Measurements from ENCODE around the gene LPAR6. TPM values are rescaled to one million over a fixed set of nuclear protein-coding genes. Genes with fewer than 3 reads are reported as not detected.
"Not testable (repeated sequence)": the region's sequence is repeated elsewhere in the genome, so short reads cannot be mapped to it uniquely, and the experiment has no call there.

The LPAR6 gene, protein sequence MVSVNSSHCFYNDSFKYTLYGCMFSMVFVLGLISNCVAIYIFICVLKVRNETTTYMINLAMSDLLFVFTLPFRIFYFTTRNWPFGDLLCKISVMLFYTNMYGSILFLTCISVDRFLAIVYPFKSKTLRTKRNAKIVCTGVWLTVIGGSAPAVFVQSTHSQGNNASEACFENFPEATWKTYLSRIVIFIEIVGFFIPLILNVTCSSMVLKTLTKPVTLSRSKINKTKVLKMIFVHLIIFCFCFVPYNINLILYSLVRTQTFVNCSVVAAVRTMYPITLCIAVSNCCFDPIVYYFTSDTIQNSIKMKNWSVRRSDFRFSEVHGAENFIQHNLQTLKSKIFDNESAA
- total RNA-seq, result 10 to 100 TPM; 89.0 to 91.1 TPM
- polyA plus RNA-seq, result 100 to 1,000 TPM in 1 of 2 donors, 10 to 100 TPM in 1; 69.1 to 134 TPM

DNA sequence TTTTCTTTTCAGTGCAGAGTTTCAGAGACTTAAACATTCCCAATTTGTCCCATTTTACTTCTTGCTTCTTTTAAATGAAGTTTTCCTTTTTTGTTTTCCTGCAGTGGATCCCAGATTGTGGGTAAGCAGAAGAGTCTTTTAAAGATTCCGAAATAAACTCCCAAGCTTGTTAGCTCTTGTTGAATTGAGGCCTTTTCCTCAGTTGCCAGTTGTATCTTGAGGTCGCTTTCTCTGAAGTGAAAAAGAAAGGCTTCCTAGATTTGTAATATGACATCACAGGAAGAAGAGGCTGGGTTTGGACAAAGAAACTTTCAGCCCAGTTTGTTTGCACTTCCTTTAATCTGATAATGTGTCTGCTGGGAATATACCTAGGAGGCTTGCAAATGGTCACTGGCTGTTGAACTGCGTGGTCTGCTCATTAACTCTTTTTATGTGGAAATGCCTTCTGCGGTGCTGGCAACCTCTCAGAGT lies at the start of gene LPAR6:
Gene LPAR6 (minus strand): TSS at position 233 of the 471 bp plus-strand sequence. CDS start 690 bp downstream, outside the sequence.
- Mint-ChIP-seq H3K4me3 (peak within 1 kb of the TSS; percentile 89 to 100 (median 98)), H3K36me3 (peaks cover 28 to 35% of the 10 kb centered on the region in 2 donors), H3K27me3 (no peaks in the 10 kb centered on the region), H3K9me3 (peaks cover 0 to 5% (median 0%) of the 10 kb centered on the region in 8 donors), H3K27ac (peak within 1 kb of the TSS; percentile 94 to 99 (median 98)), H3K4me1 (peaks cover 18 to 50% (median 36%) of the 10 kb centered on the region in 4 donors)
- Histone ChIP-seq H3K4me3 (ENCODE audit: low read length in 2 of 2) (peak within 1 kb of the TSS; percentile 67 to 90), H3K36me3 (ENCODE audit: insufficient read depth, low read length) (no peaks in the 10 kb centered on the region), H3K27me3 (ENCODE audit: insufficient read depth, low read length) (no peaks in the 10 kb centered on the region), H3K27ac (ENCODE audit: low read depth, low read length) (peak within 1 kb of the TSS; percentile 84), H3K4me1 (ENCODE audit: insufficient read depth, low read length) (peaks cover 50% of the 10 kb centered on the region), H3K9me3 (ENCODE audit: control insufficient read depth in 1 of 2, low read length in 2 of 2) (no peaks in the 10 kb centered on the region)
- intact Hi-C loops (cut with micrococcal nuclease), result loop anchor here (1.0 to 5.0 kb wide), 2 partner anchors 34 to 119 kb away; no protein-coding TSS in a partner anchor
- ChIA-PET POLR2A (ENCODE audit: partially characterized antibody) (interaction anchor here (0.6 to 4.0 kb wide), 21 partner anchors 10 to 562 kb away, joined by 3 to 53 read pairs (median 4); partner anchors contain the start of gene RCBTB2), CTCF (ENCODE audit: partially characterized antibody) (interaction anchor here (0.6 to 2.1 kb wide), 9 partner anchors 10 to 157 kb away, joined by 3 to 6 read pairs (median 4); no protein-coding TSS in a partner anchor)
- peak; percentile 45 to 59 (median 47) for DNase-seq

- CTCF ChIA-PET (ENCODE audit: partially characterized antibody), result interaction anchor here (1.2 kb wide), 1 partner anchor 122 kb away, joined by 5 read pairs; no protein-coding TSS in a partner anchor
- intact Hi-C loops (cut with micrococcal nuclease), result no loop called here
- no peak overlapping the region for H3K27ac ChIP-seq (ENCODE audit: low read depth, low read length)
These were observed 44.8 kb upstream of the LPAR6 start for GRCh38 chr13:48457578-48458242.

GRCh38 chr13:48456546-48456945 lies 43.6 kb upstream of the LPAR6 start:
- intact Hi-C loops (cut with micrococcal nuclease), result no loop called here

More at GRCh38 chr13:48457578-48458242, 44.8 kb upstream of the LPAR6 start:
- no peaks in the 10 kb centered on the region for H3K36me3 ChIP-seq (ENCODE audit: insufficient read depth, low read length)
- H3K4me1 Mint-ChIP-seq, result peaks cover 6 to 7% (median 7%) of the 10 kb centered on the region in 4 donors
- no peaks in the 10 kb centered on the region for H3K27me3 ChIP-seq (ENCODE audit: insufficient read depth, low read length)
- H3K36me3 Mint-ChIP-seq, result peaks cover 57 to 62% of the 10 kb centered on the region in 2 donors
- H3K27ac Mint-ChIP-seq, result no peak overlapping the region
- no peak for DNase-seq
- H3K4me3 Mint-ChIP-seq, result no peak overlapping the region
- H3K27me3 Mint-ChIP-seq, result no peaks in the 10 kb centered on the region
- H3K4me3 ChIP-seq (ENCODE audit: low read length in 2 of 2), result no peak overlapping the region
- POLR2A ChIA-PET (ENCODE audit: partially characterized antibody), result interaction anchor here (1.3 kb wide), 1 partner anchor 49 kb away, joined by 4 read pairs; no protein-coding TSS in a partner anchor
- H3K9me3 Mint-ChIP-seq, result no peaks in the 10 kb centered on the region
- H3K4me1 ChIP-seq (ENCODE audit: insufficient read depth, low read length), result no peaks in the 10 kb centered on the region
- H3K9me3 ChIP-seq (ENCODE audit: control insufficient read depth in 1 of 2, low read length in 2 of 2), result no peaks in the 10 kb centered on the region

GRCh38 chr13:48451196-48451595 lies 38.3 kb upstream of the LPAR6 start:
- H3K27me3 Mint-ChIP-seq; H3K36me3 ChIP-seq (ENCODE audit: insufficient read depth, low read length); DNase-seq; H3K27me3 ChIP-seq (ENCODE audit: insufficient read depth, low read length); H3K27ac ChIP-seq (ENCODE audit: low read depth, low read length); H3K4me3 ChIP-seq (ENCODE audit: low read length in 2 of 2); H3K9me3 ChIP-seq (ENCODE audit: control insufficient read depth in 1 of 2, low read length in 2 of 2); intact Hi-C loops (cut with micrococcal nuclease); POLR2A ChIA-PET (ENCODE audit: partially characterized antibody): not testable (repeated sequence)
- Mint-ChIP-seq H3K4me1 (peaks cover 12 to 35% (median 25%) of the 10 kb centered on the region in 4 donors), H3K27ac (peak overlapping the region in 1 of 7 donors; percentile 6), H3K4me3 (peak overlapping the region in 1 of 8 donors; percentile 13), H3K9me3 (peaks cover 0 to 24% (median 15%) of the 10 kb centered on the region in 8 donors), H3K36me3 (peaks cover 34 to 39% of the 10 kb centered on the region in 2 donors)
- CTCF ChIA-PET (ENCODE audit: partially characterized antibody), result interaction anchor here (1.4 kb wide), 1 partner anchor 129 kb away, joined by 3 read pairs; no protein-coding TSS in a partner anchor
- H3K4me1 ChIP-seq (ENCODE audit: insufficient read depth, low read length), result peaks cover 27% of the 10 kb centered on the region

More at GRCh38 chr13:48456546-48456945, 43.6 kb upstream of the LPAR6 start:
- H3K36me3 Mint-ChIP-seq, result peaks cover 61 to 66% of the 10 kb centered on the region in 2 donors
- H3K27me3 ChIP-seq (ENCODE audit: insufficient read depth, low read length), result no peaks in the 10 kb centered on the region
- CTCF ChIA-PET (ENCODE audit: partially characterized antibody), result no interaction called here
- H3K4me1 ChIP-seq (ENCODE audit: insufficient read depth, low read length), result no peaks in the 10 kb centered on the region
- POLR2A ChIA-PET (ENCODE audit: partially characterized antibody), result no interaction called here
- H3K4me1 Mint-ChIP-seq, result peaks cover 6 to 7% (median 6%) of the 10 kb centered on the region in 4 donors
- H3K27ac Mint-ChIP-seq, result no peak overlapping the region
- no peak for DNase-seq
- no peak overlapping the region for H3K4me3 Mint-ChIP-seq
- H3K36me3 ChIP-seq (ENCODE audit: insufficient read depth, low read length), result no peaks in the 10 kb centered on the region
- H3K27me3 Mint-ChIP-seq, result no peaks in the 10 kb centered on the region
- peaks cover 0 to 11% (median 4%) of the 10 kb centered on the region in 8 donors for H3K9me3 Mint-ChIP-seq
- no peak overlapping the region for H3K4me3 ChIP-seq (ENCODE audit: low read length in 2 of 2)
- H3K27ac ChIP-seq (ENCODE audit: low read depth, low read length), result no peak overlapping the region
- no peaks in the 10 kb centered on the region for H3K9me3 ChIP-seq (ENCODE audit: control insufficient read depth in 1 of 2, low read length in 2 of 2)

- Histone ChIP-seq H3K4me3 (ENCODE audit: low read length in 2 of 2) (no peak overlapping the region), H3K9me3 (ENCODE audit: control insufficient read depth in 1 of 2, low read length in 2 of 2) (no peaks in the 10 kb centered on the region), H3K4me1 (ENCODE audit: insufficient read depth, low read length) (peaks cover 27% of the 10 kb centered on the region), H3K36me3 (ENCODE audit: insufficient read depth, low read length) (no peaks in the 10 kb centered on the region), H3K27me3 (ENCODE audit: insufficient read depth, low read length) (no peaks in the 10 kb centered on the region), H3K27ac (ENCODE audit: low read depth, low read length) (no peak overlapping the region)
- ChIA-PET CTCF (ENCODE audit: partially characterized antibody) (no interaction called here), POLR2A (ENCODE audit: partially characterized antibody) (interaction anchor here (1.5 kb wide), 1 partner anchor 82 kb away, joined by 4 read pairs; no protein-coding TSS in a partner anchor)
- H3K27me3 Mint-ChIP-seq, result no peaks in the 10 kb centered on the region
- H3K4me3 Mint-ChIP-seq, result peak overlapping the region in 5 of 8 donors; percentile 70 to 82 (median 81)
- H3K4me1 Mint-ChIP-seq, result peaks cover 11 to 33% (median 22%) of the 10 kb centered on the region in 4 donors
- intact Hi-C loops (cut with micrococcal nuclease), result loop anchor here (5.0 kb wide), 1 partner anchor 37 kb away; the partner anchor contains the start of gene LPAR6
- H3K27ac Mint-ChIP-seq, result peak overlapping the region in 5 of 7 donors; percentile 6 to 72 (median 36)
- peaks cover 0 to 24% (median 15%) of the 10 kb centered on the region in 8 donors for H3K9me3 Mint-ChIP-seq
- DNase-seq, result no peak
- peaks cover 27 to 33% of the 10 kb centered on the region in 2 donors for H3K36me3 Mint-ChIP-seq
These were observed 36.7 kb upstream of the LPAR6 start for GRCh38 chr13:48449656-48450055.

DNA sequence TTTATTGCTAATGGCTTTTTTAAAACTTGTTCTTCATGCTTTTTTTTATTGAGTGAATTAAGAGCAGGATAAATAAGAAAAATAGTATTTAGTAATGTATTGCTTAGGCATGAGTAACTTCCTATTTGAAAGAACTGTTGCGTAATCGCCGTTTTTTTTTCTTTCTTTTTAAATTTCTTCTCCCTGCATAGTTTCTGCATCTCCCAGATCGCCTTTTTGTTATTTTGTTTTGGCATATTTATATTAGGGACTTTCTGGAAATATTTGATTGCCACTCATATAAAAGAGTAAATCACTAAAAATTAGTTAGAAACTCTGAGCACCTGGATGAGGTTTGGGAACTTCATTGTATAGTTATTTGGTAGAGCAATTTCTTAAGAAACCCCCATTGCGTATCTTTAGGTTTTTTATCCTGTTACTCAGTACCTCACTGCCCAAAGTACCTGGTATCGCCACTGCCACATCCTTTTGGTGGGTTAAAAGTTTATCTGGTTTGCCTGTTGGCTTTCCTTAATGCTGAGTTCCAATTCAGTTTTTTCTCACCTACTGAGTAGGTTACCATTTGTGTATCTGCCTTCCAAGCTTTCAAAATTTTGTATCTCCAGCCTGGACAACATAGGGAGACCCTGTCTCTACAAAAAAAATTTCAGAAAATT lies 36.2 kb upstream of the LPAR6 start:
- Histone ChIP-seq H3K9me3 (ENCODE audit: control insufficient read depth in 1 of 2, low read length in 2 of 2) (no peaks in the 10 kb centered on the region), H3K4me3 (ENCODE audit: low read length in 2 of 2) (no peak overlapping the region), H3K4me1 (ENCODE audit: insufficient read depth, low read length) (peaks cover 31% of the 10 kb centered on the region), H3K36me3 (ENCODE audit: insufficient read depth, low read length) (no peaks in the 10 kb centered on the region), H3K27me3 (ENCODE audit: insufficient read depth, low read length) (no peaks in the 10 kb centered on the region), H3K27ac (ENCODE audit: low read depth, low read length) (no peak overlapping the region)
- Mint-ChIP-seq H3K36me3 (peaks cover 23 to 29% of the 10 kb centered on the region in 2 donors), H3K27me3 (no peaks in the 10 kb centered on the region), H3K4me1 (peaks cover 13 to 36% (median 24%) of the 10 kb centered on the region in 4 donors), H3K9me3 (peaks cover 0 to 24% (median 15%) of the 10 kb centered on the region in 8 donors), H3K4me3 (peak overlapping the region; percentile 66 to 83 (median 79)), H3K27ac (peak overlapping the region; percentile 19 to 80 (median 42))
- ChIA-PET POLR2A (ENCODE audit: partially characterized antibody) (interaction anchor here (1.0 to 1.5 kb wide), 3 partner anchors 83 to 131 kb away, joined by 3 to 4 read pairs (median 3); no protein-coding TSS in a partner anchor), CTCF (ENCODE audit: partially characterized antibody) (interaction anchor here (0.9 kb wide), 1 partner anchor 11 kb away, joined by 3 read pairs; no protein-coding TSS in a partner anchor)
- DNase-seq, result no peak
- intact Hi-C loops (cut with micrococcal nuclease), result loop anchor here (5.0 kb wide), 1 partner anchor 37 kb away; the partner anchor contains the start of gene LPAR6

Measured in CD4-positive, alpha-beta memory T cell (primary cell).